HG02623 (cell line): ENCODE data around the gene NOL8.

Experiments
- ATAC-seq: cut with Tn5 transposase; IDR thresholded peaks from one replicate; pipeline ENCODE4 v1.9.1; 2021; ENCODE audit warnings: moderate library complexity; ENCODE audit not compliant: unreplicated experiment

NOL8 gene

DNA sequence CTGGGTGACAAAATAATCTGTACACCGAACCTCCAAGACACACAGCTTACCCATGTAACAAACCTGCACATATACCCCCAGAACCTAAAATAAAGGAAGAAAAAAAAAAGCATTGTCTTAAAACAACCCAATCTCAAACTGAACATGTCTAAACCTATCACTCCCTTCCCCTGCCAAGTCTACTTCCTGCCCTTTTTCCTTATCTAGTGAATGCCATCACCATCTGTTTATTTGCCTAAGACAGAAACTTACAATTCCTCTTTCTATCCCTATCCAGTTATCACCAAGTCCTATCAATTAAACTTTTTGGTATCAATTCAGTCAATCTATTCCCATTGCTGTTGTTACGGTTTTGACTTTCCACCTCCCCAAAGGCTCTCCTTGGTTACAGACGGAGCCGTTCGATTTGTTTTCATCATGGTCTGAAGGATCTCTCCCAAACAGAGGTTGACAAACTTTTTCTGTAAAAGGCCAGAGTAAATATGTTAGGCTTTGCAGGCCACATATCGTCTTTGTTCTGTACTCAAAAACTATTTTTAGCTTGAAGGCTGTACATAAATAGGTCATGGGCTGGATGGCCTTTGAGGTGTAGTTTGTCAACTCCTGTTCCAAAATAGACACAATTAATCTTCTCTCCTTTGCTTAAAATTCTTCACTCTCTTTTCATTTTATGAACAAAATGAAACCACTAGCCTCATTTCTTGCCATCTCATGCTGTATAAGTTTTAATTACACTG lies 12.1 kb downstream of the NOL8 start:
- no peak for ATAC-seq

DNA sequence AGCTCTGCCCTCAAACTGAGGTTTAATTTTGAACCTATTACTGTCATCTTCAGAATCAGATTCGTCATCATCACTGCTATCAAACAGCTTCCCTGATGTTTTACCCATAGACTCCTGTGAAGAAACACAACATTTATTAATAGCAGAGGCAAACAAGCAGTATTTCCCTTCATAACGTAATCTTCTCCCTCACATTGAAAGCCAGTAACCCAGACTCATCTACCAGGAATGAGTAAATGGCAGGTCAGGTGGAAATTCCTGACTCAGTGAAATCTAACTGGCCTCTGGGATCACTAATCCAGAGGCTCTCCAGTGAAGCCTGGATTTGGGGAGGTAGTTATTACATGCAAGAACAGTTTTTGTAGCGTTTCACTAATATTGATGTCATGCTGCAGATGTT lies 14.6 kb downstream of the NOL8 start:
- ATAC-seq, result no peak

DNA sequence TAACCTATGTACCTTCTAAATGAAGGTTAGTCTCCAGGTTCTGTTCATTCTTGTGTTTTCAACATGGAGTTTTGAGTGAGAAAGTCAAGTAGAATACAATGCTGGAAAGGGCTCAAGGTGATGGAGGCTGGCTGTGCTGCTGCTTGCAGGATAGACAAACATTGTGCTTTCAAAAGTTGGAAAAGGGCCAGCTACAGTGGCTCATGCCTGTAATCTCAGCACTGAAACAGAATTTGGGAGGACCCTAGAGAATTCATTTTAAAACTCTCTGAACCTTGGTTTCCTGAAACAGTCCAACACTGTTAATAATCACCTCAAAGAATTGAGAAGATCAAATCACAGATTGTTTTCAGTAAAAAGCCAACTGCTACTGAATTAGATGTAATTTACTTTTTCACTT lies 16.3 kb downstream of the NOL8 start:
- no peak for ATAC-seq

DNA sequence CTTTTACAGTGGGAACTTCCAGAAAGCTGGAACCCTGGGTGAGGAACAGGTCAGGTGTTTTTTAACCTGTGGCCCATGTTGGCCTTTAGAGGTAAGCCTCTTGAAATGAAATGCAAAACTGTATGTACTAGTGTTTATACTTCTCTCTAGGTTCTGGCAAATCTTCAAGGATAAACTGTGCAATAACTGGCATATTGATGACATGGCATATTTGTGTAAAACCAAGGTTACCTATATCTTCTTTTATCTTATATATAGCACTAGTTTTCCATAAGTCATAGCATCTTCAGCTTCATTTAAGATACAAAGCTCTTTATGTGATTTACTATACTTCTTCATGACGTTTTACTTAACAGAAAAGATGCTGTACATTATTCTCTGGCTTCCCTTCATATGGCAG lies 24.2 kb downstream of the NOL8 start:
- ATAC-seq, result no peak

DNA sequence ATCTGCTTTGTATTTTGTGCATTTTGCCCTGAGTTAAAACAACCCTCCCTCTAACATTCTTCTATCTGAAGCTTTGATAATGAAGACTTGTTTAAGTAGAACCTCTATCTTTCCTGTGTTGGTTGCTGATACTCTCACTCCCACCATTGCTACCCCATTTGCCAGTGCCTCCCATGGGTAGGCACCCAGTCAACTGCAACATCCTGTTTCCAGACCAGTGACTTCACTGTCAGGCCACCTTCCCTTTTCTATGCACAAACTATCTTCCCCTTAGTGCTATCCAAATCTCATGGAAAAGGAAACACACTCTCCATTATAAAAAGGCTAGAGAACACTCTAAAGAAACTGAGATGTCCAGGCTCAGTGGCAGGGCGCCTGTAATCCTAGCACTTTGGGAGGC lies 26.0 kb downstream of the NOL8 start:
- ATAC-seq, result no peak

DNA sequence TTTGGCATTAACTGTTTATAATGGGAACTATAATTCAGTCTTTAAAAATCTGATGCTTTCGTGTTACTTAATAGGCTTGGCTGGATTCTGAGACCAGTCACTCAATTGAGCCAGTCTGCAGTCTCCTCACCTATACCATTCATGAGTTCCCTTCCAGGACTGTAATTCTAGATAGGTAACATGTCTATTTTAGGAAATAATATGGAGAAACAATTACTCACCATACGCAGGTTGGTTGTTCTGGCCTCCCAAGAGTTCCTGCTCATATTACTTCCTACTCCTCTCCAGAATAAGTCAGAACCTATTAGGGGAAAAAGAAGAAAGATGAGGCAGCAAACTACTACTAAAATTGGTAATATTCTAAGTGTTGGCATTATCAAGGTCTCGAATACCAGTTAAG lies 27.1 kb downstream of the NOL8 start:
- no peak for ATAC-seq

DNA sequence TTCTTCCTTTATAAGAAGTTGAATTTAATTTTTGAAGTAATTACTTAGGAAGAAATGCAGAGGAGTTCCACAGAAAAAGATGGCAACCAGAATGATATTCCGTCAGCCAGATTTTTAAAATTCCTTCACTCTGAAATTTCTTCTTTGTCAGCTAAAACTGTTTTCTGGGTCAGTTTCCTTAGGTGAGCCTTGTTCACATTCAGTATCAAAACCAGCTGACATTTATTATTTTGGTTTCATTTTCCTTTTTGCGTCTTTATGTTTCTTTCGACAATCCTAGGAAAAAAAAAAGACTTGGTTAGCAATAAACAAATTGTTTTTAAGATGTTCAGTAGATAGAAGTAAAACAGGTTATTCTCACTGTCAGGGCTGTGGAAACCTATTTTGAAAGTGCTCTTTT lies 27.5 kb downstream of the NOL8 start:
- ATAC-seq, result no peak

DNA sequence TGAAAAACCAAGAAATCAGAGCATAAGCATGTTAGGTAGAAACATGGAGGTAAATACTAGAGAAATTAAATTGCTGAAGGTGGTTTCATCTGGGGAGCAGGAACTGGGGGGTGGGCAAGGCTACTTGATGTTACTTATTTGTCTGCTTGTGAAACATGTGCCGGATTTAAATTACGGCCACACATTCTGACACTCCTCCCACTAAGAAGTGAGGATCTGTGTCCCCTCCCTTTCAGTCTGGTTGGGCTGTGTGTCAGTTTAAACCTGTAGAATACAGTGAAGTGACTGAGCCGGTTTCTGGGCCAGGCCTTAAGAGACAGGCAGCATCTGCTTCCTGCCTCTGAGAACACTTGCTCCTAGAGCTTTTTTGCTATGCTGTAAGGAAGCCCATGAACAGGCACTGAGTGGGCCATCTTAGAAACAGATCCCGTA lies 29.3 kb downstream of the NOL8 start:
- no peak for ATAC-seq

DNA sequence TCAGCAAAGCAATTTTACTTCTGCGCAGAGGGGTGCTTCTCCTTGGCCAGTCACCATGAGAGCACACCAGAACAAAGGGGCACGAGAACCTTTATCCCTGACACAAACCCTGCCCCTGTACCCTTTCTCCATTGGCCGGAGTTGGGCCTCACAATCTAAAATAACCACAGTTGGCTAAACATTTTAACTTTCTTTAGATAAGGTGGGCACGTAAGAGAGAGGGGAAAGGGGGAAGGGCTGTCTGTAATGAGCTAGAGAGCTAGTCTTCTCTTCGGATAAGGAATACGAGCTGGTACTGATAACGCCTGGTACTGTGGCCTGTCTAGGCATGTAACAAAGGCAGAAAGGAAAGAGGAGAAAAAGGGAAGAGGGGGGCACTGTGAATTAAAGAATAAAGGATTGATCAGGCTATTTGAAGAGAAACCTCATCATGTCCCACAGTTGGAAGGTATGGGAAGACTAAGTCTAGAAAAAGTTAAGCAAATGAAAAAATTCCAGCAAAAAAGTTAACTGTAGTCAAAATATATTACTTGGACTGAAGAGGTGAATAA lies 29.8 kb downstream of the NOL8 start:
- no peak for ATAC-seq

DNA sequence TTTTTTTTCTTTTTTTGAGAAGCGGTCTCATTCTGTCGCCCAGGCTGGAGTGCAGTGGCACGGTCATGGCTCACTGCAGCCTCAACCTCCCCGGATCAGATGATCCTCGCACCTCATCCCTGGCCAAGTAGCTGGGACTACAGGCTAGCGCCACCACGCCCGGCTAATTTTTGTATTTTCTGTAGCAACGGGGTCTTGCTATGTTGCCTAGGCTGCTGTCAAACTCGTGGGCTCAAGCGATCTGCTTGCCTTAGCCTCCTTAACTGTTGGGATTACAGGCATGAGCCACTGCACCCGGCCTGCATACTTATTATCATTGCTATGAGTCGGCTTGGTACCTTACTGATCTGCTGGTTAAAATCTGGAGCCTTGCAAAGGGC lies 30.9 kb downstream of the NOL8 start:
- ATAC-seq, result no peak

DNA sequence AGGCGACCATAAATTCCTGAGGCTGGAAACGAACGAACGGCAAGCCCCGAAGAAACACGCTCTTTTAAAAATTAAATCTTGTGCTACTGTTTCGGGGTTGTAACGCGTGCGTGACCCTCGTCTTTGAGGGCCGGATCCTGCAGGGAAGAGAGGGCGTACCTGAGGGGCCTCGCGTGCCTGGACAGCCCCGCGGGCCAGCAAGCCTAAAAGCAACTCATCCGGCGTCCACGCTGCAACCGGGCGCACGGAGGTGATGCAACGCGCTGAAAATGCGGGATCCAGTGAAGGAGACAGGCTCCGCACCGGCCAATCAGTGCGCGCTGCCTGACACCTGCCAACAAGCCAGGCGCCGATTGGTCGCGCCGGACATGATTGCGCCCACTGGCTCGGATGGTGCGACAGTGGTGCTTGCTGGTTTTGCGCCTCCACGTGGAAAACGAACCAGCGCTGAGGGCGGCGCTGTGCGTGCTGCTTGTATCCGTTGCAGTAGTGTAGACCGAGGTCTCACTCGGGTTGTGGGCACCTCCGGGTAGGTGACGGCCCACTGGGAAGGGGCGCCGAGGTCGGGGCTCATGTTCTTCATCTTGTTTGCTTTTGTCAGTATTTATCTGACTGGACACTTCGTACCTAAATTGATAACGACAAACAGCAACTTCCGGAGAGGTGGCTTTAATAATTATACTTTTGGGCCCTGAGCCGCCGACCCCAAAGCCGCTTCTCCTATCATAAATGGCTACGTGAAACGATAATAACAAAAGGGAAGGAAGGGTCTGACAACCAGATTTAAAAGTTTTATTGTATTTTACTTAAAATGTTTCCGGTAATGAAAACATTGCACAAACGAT lies 31.5 kb downstream of the NOL8 start, which contains the start of gene IARS1:
TSS of gene IARS1 (minus strand) at position 246 of the 845 bp plus-strand sequence. CDS start 4,278 bp downstream, outside the sequence.
- peak; percentile 95 for ATAC-seq

DNA sequence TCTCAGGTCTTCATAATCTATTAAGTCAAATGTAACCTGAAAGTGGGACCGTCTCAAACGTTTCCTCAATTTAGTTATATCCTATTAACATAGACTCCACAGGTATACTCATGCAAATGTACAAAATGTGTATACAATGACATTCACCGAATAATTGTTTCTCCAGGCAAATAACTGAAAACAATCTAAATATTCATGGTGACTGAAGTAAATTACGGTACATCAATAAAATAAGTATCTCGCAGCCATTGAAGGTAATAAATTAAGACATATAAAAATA lies 32.1 kb downstream of the NOL8 start:
- ATAC-seq, result no peak

DNA sequence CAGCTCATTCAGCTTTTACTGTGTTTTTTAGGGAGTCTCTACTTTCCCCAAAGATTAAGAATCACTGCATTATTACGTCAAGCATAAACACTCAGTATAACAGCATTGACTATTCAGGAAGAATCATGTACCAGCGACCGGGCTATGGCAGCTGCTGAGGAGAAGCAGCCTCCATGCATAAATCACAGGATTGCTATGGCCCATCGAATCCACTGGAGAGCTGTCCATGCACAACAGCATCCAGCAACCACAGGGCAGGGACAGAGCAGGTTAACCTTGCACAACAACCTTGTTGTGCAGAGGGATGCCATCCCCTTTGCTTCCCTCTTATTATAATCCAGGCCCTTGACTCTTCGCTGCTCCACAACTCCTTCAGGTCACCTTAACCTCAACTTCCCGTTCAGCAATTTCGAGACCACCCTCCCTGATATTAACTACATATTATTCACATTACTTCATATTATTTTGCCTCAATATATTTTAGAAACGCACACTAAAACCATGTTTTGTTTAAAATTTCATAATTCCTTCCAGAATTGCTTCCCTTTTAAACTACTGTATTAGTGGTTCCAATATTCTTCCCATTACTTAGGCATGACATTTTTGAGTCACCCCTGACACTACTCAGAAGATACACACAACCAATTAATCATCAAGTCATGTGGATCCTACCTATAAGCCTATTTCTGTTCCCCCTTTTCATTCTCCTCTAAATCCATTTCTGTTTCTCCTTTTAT lies 32.6 kb downstream of the NOL8 start:
- ATAC-seq, result no peak

DNA sequence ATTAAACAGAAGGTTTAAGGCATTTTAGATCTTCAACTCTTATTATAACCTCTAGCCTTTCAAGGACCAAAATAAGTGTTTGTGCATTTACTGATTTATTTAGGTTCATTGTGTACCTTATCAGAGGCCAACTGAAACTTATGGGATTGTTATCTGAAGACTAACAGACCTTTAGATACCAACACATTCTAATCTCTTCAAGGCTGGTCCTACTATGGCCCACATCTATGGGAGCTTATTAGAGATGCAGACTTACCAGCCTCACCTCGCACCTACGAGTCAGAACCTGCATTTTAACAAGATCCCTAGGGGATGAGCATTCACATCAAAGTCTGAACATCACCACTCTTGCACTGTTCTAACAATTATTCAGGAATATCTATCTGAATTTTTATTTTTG lies 33.6 kb downstream of the NOL8 start:
- no peak for ATAC-seq

DNA sequence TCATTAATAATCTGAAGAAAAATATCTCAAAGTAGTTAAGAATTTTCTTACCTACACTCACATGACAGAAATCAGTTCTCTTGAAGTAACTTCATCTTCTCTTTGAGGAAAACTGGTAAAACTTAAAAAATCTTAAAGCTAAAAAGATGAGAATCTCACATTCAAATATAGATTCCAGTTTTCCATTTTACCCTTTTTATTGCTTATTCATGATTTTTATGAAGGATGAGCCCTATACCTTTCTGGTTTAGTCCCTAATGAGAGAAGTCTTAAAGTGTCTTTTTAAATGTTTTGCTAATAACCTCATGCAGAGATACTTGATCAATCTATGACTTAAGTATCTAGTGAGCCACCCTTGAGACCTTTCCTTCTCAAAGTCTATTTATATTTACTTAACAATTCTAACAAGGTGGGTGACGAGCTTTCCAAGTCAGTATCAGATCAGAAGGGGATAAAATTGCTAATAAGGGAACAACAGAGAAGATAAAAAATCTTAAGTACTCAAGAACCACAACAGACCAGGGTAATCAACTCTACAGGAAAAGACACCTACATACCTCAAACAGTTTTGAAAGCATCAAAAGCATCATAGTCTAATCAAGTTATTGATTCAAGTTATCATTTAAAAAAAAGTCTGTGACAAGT lies 34.2 kb downstream of the NOL8 start:
- no peak for ATAC-seq

DNA sequence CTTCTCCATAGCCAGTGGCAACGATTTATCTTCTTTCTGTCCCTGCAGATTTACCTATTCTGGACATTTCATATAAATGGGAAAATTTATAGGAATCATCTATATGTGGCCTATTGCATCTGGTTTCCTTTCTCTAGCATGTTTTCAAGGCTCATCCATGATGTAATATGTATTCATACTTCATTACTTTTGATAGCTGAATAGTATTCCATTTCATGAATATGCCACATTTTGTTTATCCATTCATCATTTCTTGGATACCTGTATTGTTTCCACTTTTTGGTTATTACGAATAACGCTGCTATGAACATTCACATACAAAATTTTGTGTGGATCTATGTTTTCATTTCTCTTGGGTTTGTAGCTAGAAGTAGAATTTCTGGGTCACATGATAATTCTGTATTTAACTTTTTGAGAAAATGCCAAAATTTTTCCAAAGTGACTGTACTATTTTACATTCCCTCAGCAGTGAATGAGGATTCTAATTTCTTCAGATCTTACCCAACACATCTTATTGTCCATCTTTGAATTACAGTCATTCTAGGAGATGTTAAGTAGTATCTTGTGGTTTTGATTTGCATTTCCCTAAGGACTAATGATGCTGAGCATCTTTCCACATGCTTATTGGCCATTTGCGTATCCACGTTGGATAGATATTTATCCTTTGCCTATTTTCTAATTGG lies 35.3 kb downstream of the NOL8 start:
- ATAC-seq, result no peak

DNA sequence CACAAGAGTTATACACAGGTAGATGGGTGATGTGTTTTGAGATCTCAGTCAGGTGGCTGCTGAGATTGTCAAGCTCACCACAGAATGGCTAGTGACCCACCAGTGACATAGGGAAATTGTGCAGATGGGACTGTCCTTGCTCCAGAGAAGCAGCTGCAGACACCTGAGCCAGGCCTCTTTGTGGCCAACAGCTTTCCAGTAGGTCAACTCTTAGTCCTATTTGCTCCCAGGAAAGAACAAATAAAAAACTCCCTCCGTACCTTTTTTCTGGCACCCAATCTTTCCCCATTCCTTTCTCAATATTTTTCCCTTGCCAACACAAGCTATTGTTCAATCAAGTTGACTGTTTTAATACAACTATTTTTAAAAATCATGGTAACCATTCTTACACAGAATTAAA lies 45.8 kb downstream of the NOL8 start:
- no peak for ATAC-seq

DNA sequence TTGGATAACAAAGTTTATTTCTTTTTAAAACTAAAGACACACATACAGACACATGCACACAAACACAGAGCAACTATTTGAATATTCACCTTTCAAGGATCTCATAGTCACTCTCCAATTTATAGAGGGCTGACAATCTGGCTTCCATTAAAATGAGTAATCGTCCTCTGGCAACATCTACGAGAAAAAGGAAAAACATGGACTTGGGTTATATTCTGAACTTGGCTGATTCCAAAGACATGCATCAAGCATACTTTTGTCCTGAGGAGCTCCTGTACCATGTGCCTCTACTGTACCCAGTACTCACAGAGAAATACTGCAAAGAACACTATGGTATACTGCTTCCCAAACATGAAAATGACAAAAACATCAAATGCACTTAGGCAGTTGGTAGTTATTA lies 47.0 kb downstream of the NOL8 start:
- no peak for ATAC-seq

DNA sequence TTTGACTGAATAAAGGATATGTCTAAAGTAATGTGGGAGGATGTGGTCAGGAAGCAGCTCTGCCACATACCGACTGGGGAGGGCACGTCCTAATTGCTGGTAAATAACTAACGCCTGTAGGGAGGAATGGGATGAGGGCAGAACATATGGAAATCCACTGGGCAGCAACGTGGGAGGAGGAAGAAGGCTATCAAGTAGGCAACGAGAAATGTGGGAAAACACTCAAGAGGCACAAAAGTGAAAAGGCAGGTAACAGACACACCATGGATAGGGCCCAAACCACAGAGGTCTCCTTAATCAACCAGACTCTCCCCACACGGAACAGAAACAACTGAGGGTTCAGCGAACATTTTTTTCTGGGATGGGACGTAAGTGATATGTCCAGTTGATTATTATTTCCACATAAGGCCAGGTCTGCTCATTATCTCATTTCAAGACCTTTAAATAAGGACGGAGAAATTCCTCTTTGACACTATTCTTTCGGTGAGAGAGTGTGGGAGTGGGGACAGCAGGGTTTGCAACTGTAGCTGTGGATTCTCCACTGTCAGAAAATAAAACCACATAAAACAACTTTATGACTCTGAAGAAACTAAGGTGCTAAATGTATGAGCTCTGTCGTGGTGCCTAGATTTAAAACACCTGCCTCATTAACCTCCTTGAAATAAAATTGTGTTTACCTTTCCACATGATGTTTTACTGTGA lies 48.7 kb downstream of the NOL8 start:
- no peak for ATAC-seq

DNA sequence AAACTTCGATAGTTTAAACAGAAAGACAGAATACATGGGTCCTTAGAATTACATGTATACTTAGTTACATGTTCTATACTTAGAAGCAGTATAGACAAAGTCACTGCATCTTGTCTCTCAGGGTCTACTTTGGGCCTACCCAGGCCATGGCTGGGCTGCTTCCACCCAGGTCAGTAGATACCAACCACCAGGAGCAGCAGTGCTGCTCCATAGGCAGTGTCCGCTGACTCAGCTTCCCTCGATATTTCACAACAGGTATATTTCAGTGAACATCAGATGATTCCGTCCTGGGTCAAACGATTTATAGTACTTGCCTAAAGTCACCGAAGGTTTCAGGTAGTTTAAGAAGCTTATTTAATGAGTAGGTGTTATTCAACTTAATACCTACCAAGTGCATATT lies 49.6 kb downstream of the NOL8 start:
- no peak for ATAC-seq
